Mesenchymal stem cell (in vitro differentiated cells and primary cell): ENCODE results near the gene ZACN.

ENCODE experiments used
- DNase-seq: peaks from one replicate; pipeline ENCODE4 v3.0.0-alpha.2; 2013
- H2AFZ ChIP-seq: one replicate; pipeline ENCODE4 v1.6.1; 2013; ENCODE audit warnings: low read depth, mild to moderate bottlenecking, control low read depth, inconsistent platforms, low read length, moderate library complexity
- H2AK5ac ChIP-seq: 2 replicates; pipeline ENCODE4 v1.6.1; 2013; ENCODE audit warnings: low read length, moderate library complexity, mild to moderate bottlenecking, inconsistent platforms; ENCODE audit not compliant: severe bottlenecking
- H2BK120ac ChIP-seq: one replicate; pipeline ENCODE4 v1.6.1; 2013; ENCODE audit warnings: low read depth, mild to moderate bottlenecking, inconsistent platforms, low read length, moderate library complexity
- H2BK12ac ChIP-seq, 2 experiments: one replicate each; pipeline ENCODE4 v1.6.1; 2013; ENCODE audit warnings: inconsistent platforms in 2 of 2, low read length in 2 of 2, mild to moderate bottlenecking in 2 of 2, moderate library complexity in 2 of 2, control low read depth in 1 of 2
- H2BK15ac ChIP-seq: one replicate; pipeline ENCODE4 v1.6.1; 2013; ENCODE audit warnings: mild to moderate bottlenecking, low read depth, inconsistent platforms; ENCODE audit not compliant: poor library complexity, severe bottlenecking
- H2BK5ac ChIP-seq: 2 replicates; pipeline ENCODE4 v1.6.1; 2013; ENCODE audit warnings: low read depth, mild to moderate bottlenecking, low read length, control low read depth, inconsistent platforms; ENCODE audit not compliant: poor library complexity, severe bottlenecking
- H3K14ac ChIP-seq, 2 experiments: one replicate each; pipeline ENCODE4 v1.6.1; 2013; ENCODE audit warnings: inconsistent platforms in 2 of 2, low read length in 2 of 2, control low read depth in 1 of 2, mild to moderate bottlenecking in 1 of 2, moderate library complexity in 1 of 2
- H3K18ac ChIP-seq, 2 experiments: one replicate each; pipeline ENCODE4 v1.6.1; 2013; ENCODE audit warnings: inconsistent platforms in 2 of 2, low read length in 2 of 2, control low read depth in 1 of 2, low read depth in 1 of 2, mild to moderate bottlenecking in 1 of 2
- H3K23ac ChIP-seq, 2 experiments: one replicate each; pipeline ENCODE4 v1.6.1; 2013; ENCODE audit warnings: inconsistent platforms in 2 of 2, low read length in 2 of 2, mild to moderate bottlenecking in 2 of 2, moderate library complexity in 2 of 2, control low read depth in 1 of 2
- H3K27ac ChIP-seq: 2 replicates; pipeline ENCODE4 v1.5.1; 2013; ENCODE audit warnings: mild to moderate bottlenecking, moderate library complexity, low read length, control low read depth, inconsistent platforms; ENCODE audit not compliant: poor library complexity, severe bottlenecking
- H3K27me3 ChIP-seq, 2 experiments: 2 replicates each; pipeline versions ENCODE4 v1.6.1 to v1.7.0; 2013; ENCODE audit warnings: low read length in 2 of 2, mild to moderate bottlenecking in 2 of 2, moderate library complexity in 2 of 2, control low read depth in 1 of 2, inconsistent platforms in 1 of 2; ENCODE audit not compliant: control insufficient read depth in 1 of 2, insufficient read depth in 1 of 2
- H3K36me3 ChIP-seq, 2 experiments: 2 replicates each; pipeline versions ENCODE4 v1.6.1 to v1.7.0; 2013; ENCODE audit warnings: low read length in 2 of 2, control low read depth in 1 of 2, inconsistent platforms in 1 of 2, low read depth in 1 of 2, mild to moderate bottlenecking in 1 of 2; ENCODE audit not compliant: insufficient read depth in 2 of 2, control insufficient read depth in 1 of 2
- H3K4ac ChIP-seq, 2 experiments: one replicate each; pipeline ENCODE4 v1.6.1; 2013; ENCODE audit warnings: inconsistent platforms in 2 of 2, low read length in 2 of 2, mild to moderate bottlenecking in 2 of 2, moderate library complexity in 2 of 2, control low read depth in 1 of 2, low read depth in 1 of 2
- H3K4me1 ChIP-seq: 2 replicates; pipeline ENCODE4 v1.6.1; 2013; ENCODE audit warnings: low read depth, low read length, control low read depth; ENCODE audit not compliant: control insufficient read depth, insufficient read depth
- H3K4me2 ChIP-seq: 2 replicates; pipeline ENCODE4 v1.6.1; 2013; ENCODE audit warnings: low read length, mild to moderate bottlenecking, inconsistent platforms; ENCODE audit not compliant: poor library complexity, severe bottlenecking
- H3K4me3 ChIP-seq, 2 experiments: 2 replicates each; pipeline versions ENCODE4 v1.5.1 to v1.7.0; 2013; ENCODE audit warnings: low read length in 2 of 2, mild to moderate bottlenecking in 2 of 2, control low read depth in 1 of 2, low read depth in 1 of 2; ENCODE audit not compliant: insufficient read depth in 1 of 2
- H3K79me1 ChIP-seq: replicated peaks from 2 replicates; pipeline ENCODE4 v1.6.1; 2013; ENCODE audit warnings: mild to moderate bottlenecking, control low read depth, low read length, inconsistent platforms; ENCODE audit not compliant: poor library complexity, severe bottlenecking
- H3K9ac ChIP-seq: 2 replicates; pipeline ENCODE4 v1.7.0; 2013; ENCODE audit warnings: mild to moderate bottlenecking, low read length, moderate library complexity
- H3K9me3 ChIP-seq: 2 replicates; pipeline ENCODE4 v1.7.0; 2013; ENCODE audit warnings: mild to moderate bottlenecking, low read length; ENCODE audit not compliant: control insufficient read depth
- H4K8ac ChIP-seq: one replicate; pipeline ENCODE4 v1.6.1; 2013; ENCODE audit warnings: inconsistent platforms, mild to moderate bottlenecking, low read length, moderate library complexity
- H4K91ac ChIP-seq: one replicate; pipeline ENCODE4 v1.6.1; 2013; ENCODE audit warnings: mild to moderate bottlenecking, low read length, inconsistent platforms
- WGBS: methylation state at CpG from one replicate; pipeline ENCODE4 v1.1.7; 2013; ENCODE audit warnings: mixed read lengths; 5-methylcytosine and 5-hydroxymethylcytosine counted together

ZACN gene

GRCh38 chr17:76080768-76081287 is 1.8 kb downstream of the ZACN start:
- 79% methylated on average over 5 of the region's 6 CpGs for WGBS
- Histone ChIP-seq H3K9ac (no peak overlapping the region), H2BK12ac (no peak overlapping the region), H2BK120ac (no peak overlapping the region), H2AFZ (no peak overlapping the region), H3K9me3 (no peaks in the 10 kb centered on the region), H3K27me3 (peaks cover 49 to 53% of the 10 kb centered on the region in 2 experiments), H3K23ac (no peak overlapping the region), H4K8ac (no peak overlapping the region), H2BK15ac (no peak overlapping the region), H3K18ac (no peak overlapping the region), H3K36me3 (peaks cover 33 to 44% of the 10 kb centered on the region in 2 experiments), H3K14ac (no peak overlapping the region), H3K4me2 (no peak overlapping the region), H3K4me3 (no peak overlapping the region), H3K79me1 (no peaks in the 10 kb centered on the region), H3K4me1 (peaks cover 34% of the 10 kb centered on the region), H3K27ac (no peak overlapping the region), H2AK5ac (no peak overlapping the region), H4K91ac (no peak overlapping the region), H3K4ac (no peak overlapping the region), H2BK5ac (no peak overlapping the region)
- no peak for DNase-seq

DNA sequence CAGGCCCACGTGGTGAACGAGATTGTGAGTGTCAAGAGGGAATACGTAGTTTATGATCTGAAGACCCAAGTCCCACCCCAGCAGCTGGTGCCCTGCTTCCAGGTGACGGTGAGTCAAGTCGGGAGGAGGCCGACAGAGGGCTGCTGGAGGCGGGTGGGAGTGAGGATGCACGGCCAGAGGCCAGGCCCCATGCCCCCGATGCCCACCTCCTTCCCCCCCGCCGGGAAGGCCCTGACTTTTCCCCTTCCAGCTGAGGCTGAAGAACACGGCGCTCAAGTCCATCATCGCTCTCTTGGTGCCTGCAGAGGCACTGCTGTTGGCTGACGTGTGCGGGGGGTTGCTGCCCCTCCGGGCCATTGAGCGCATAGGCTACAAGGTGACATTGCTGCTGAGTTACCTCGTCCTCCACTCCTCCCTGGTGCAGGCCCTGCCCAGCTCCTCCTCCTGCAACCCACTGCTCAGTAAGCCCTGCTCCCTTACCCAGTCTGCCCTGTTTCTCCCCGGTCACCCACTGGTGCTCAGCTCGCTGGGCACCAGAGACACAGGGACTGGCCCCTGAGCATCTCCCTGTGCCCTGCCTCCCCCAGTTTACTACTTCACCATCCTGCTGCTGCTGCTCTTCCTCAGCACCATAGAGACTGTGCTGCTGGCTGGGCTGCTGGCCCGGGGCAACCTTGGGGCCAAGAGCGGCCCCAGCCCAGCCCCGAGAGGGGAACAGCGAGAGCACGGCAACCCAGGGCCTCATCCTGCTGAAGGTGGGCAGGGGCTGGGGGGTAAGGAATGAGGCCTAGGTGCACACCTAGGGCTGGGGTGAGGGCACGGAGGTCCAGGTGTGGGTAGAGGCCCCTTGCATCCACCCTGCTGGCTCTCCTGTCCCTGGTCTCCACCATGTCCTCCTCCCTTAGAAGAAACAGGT is 2.6 kb downstream of the ZACN start:
- no peak overlapping the region for H3K27ac ChIP-seq
- no peak for DNase-seq
- no peak overlapping the region for H4K91ac ChIP-seq
- no peaks in the 10 kb centered on the region for H3K9me3 ChIP-seq
- H4K8ac ChIP-seq: no peak overlapping the region
- no peak overlapping the region for H3K14ac ChIP-seq
- H3K23ac ChIP-seq: no peak overlapping the region
- H3K18ac ChIP-seq: no peak overlapping the region
- H3K36me3 ChIP-seq: peaks cover 38 to 51% of the 10 kb centered on the region in 2 experiments
- peak overlapping the region; percentile 60 for H2BK15ac ChIP-seq
- no peak overlapping the region for H2BK12ac ChIP-seq
- H2BK5ac ChIP-seq: no peak overlapping the region
- H3K27me3 ChIP-seq: peaks cover 42 to 45% of the 10 kb centered on the region in 2 experiments
- peaks cover 1% of the 10 kb centered on the region for H3K79me1 ChIP-seq
- H2AFZ ChIP-seq: no peak overlapping the region
- WGBS: 81% methylated on average over 25 of the region's 27 CpGs
- H2BK120ac ChIP-seq: no peak overlapping the region
- H2AK5ac ChIP-seq: no peak overlapping the region
- H3K4me3 ChIP-seq: no peak overlapping the region
- no peak overlapping the region for H3K9ac ChIP-seq
- no peak overlapping the region for H3K4me2 ChIP-seq
- H3K4ac ChIP-seq: no peak overlapping the region
- peaks cover 28% of the 10 kb centered on the region for H3K4me1 ChIP-seq

DNA sequence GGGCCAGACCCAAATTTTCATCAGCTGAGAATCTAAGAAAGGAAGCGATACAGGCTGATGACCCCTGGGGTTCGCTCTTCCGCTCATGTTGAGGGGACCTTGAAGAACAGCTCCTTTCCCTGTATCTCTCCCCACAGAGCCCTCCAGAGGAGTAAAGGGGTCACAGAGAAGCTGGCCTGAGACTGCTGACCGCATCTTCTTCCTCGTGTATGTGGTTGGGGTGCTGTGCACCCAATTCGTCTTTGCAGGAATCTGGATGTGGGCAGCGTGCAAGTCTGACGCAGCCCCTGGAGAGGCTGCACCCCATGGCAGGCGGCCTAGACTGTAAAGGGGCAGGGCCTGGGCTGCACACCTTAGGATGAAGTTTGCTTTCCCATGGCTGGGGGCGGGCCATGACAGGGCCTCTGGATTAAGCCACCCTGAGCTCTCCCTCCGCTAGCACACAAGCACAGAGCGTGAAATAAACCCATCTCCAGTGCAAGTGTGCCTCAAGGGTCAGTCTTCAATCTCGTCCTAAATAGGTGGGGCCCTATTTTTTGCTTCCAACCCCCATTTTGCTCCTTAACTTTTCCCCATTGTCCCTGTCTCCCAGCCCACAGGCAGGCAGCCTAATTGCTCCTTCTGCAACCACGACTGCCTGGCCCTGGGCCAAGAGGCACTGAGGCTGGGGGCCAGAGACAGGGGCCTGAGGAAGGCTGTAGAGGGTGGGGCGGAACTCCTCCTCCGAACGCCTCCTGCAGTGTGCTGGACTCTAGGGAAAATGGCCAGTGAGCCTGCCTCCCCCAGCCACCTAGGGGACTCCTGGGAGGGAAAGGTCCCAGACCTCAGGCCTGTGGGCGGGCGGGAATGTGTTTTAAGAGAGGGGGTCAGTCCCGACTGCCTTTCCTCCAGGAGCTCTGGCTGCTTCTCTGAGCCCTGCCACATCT is 3.6 kb downstream of the ZACN start:
- Histone ChIP-seq H3K18ac (no peak overlapping the region), H2AFZ (no peak overlapping the region), H3K23ac (no peak overlapping the region), H3K14ac (no peak overlapping the region), H3K9ac (no peak overlapping the region), H4K91ac (no peak overlapping the region), H3K27ac (no peak overlapping the region), H3K79me1 (peaks cover 4% of the 10 kb centered on the region), H2BK12ac (no peak overlapping the region), H3K4me3 (no peak overlapping the region), H3K27me3 (peaks cover 31 to 35% of the 10 kb centered on the region in 2 experiments), H3K9me3 (no peaks in the 10 kb centered on the region), H2BK120ac (no peak overlapping the region), H4K8ac (no peak overlapping the region), H3K4ac (no peak overlapping the region), H3K4me1 (peaks cover 21% of the 10 kb centered on the region), H2AK5ac (no peak overlapping the region), H3K4me2 (no peak overlapping the region), H2BK15ac (no peak overlapping the region), H3K36me3 (peaks cover 48 to 61% of the 10 kb centered on the region in 2 experiments), H2BK5ac (no peak overlapping the region)
- WGBS: 87% methylated on average over 20 of the region's 20 CpGs
- no peak for DNase-seq
